ENCODE data around the gene SNED1. TPM values are rescaled to one million over a fixed set of nuclear protein-coding genes. Genes with fewer than 3 reads are reported as not detected.

SNED1 gene
- total RNA-seq, 4 donors from 2014 or later, result 18.5 to 87.1 (median 21.9) TPM

Small RNAs within 50 kb of the gene (small RNA-seq; reads per million reads assigned to genes)
- not detected for gene AC005237.2

Other genes with a start within 250 kb of the SNED1 start
- gene KIF1A, start 178.4 kb upstream of the SNED1 start, total RNA-seq, result 10 to 100 TPM in 1 of 4 donors, under 1 TPM in 1, not detected in 2; 0.37 to 12.9 TPM
- gene AGXT, start 129.8 kb upstream of the SNED1 start, total RNA-seq, result not detected
- under 1 TPM in 1 of 4 donors, not detected in 3; 0.97 TPM for gene MAB21L4, start 102.5 kb upstream of the SNED1 start, total RNA-seq
- gene CROCC2, start 92.3 kb upstream of the SNED1 start, total RNA-seq, result 1 to 10 TPM in 2 of 4 donors, under 1 TPM in 1, not detected in 1; 0.79 to 2.6 (median 1.8) TPM
- 100 to 1,000 TPM in 1 of 4 donors, 10 to 100 TPM in 3; 21.5 to 108 (median 41.3) TPM for gene MTERF4, start 103.7 kb downstream of the SNED1 start, total RNA-seq
- gene PASK, start 150.9 kb downstream of the SNED1 start, total RNA-seq, result 10 to 100 TPM in 3 of 4 donors, 1 to 10 TPM in 1; 7.4 to 16.0 (median 13.3) TPM
- 10 to 100 TPM in 3 of 4 donors, 1 to 10 TPM in 1; 8.5 to 43.6 (median 30.0) TPM for gene PPP1R7, start 151.8 kb downstream of the SNED1 start, total RNA-seq
- 1 to 10 TPM in 1 of 4 donors, under 1 TPM in 2, not detected in 1; under 0.01 to 3.8 (median 0.21) TPM for gene ANO7, start 190.1 kb downstream of the SNED1 start, total RNA-seq